ENCODE results near the gene METTL24. TPM values are rescaled to one million over a fixed set of nuclear protein-coding genes. Genes with fewer than 3 reads are reported as not detected.

Gene METTL24
- total and polyA plus RNA-seq, 10 of the 15 experiments (the other 5 are each of a cell fraction or from before 2014, with no cell fraction given) = 0.20 TPM; not detected in 9

- TF ChIP-seq RUNX3 (IDR thresholded peaks at IDR 0.05; ENCODE audit: low read length) (no peak), ZBTB33 (IDR thresholded peaks at IDR 0.05) (no peak), NFYB (IDR thresholded peaks at IDR 0.05; ENCODE audit: insufficient read depth, low read depth, low read length) (no peak), MTA2 (IDR thresholded peaks at IDR 0.05; ENCODE audit: low read depth) (no peak), MEF2A (IDR thresholded peaks at IDR 0.05; ENCODE audit: insufficient read depth, low read depth, low read length) (peak; percentile 86), POLR2AphosphoS5 (IDR thresholded peaks at IDR 0.05; ENCODE audit: low read length) (no peak), KAT2A (conservative IDR thresholded peaks at IDR 0.05; ENCODE audit: control insufficient read depth, low read depth, low read length) (no peak), CEBPZ (IDR thresholded peaks at IDR 0.05; ENCODE audit: low read depth, low read length) (no peak), REST (IDR thresholded peaks at IDR 0.05; ENCODE audit: low read depth, low read length) (no peak), NFIC (IDR thresholded peaks at IDR 0.05; ENCODE audit: low read depth, low read length) (no peak), RAD51 (IDR thresholded peaks at IDR 0.05) (no peak), NFYA (IDR thresholded peaks at IDR 0.05; ENCODE audit: borderline replicate concordance, low read depth, low read length) (no peak), JUNB (IDR thresholded peaks at IDR 0.05) (peak; percentile 24; the same call in 1 of the 2 replicates), MYC (IDR thresholded peaks at IDR 0.05; ENCODE audit: insufficient read depth, insufficient read length, insufficient replicate concordance, low read length, severe bottlenecking) (no peak), EED (IDR thresholded peaks at IDR 0.05; ENCODE audit: low read depth) (no peak), MEF2B (IDR thresholded peaks at IDR 0.05; ENCODE audit: partially characterized antibody, poor library complexity, severe bottlenecking) (peak; percentile 71), ZBTB4 (CRISPR knock-in tag; IDR thresholded peaks at IDR 0.05) (no peak), IKZF2 (IDR thresholded peaks at IDR 0.05) (no peak)
These were observed 124.3 kb downstream of the METTL24 start (continued) for GRCh38 chr6:110233770-110234374.

Measured in GM12878 (cell line).